ENCODE results near the gene ABL2.

The ABL2 gene

GRCh38 chr1:179137617-179138255, 91.7 kb downstream of the ABL2 start:
- no peak for TF ChIP-seq GATA3 (IDR thresholded peaks at IDR 0.05; ENCODE audit: low read depth, low read length)
- no peak for TF ChIP-seq GATA2 (IDR thresholded peaks at IDR 0.05; ENCODE audit: low read depth, low read length)

- no peak for TF ChIP-seq GATA2 (IDR thresholded peaks at IDR 0.05; ENCODE audit: low read depth, low read length)
- no peak for TF ChIP-seq GATA3 (IDR thresholded peaks at IDR 0.05; ENCODE audit: low read depth, low read length)
Measured at GRCh38 chr1:179129702-179130473, 99.6 kb downstream of the ABL2 start.

GRCh38 chr1:179128520-179128919, 101.0 kb downstream of the ABL2 start:
- TF ChIP-seq GATA3 (IDR thresholded peaks at IDR 0.05; ENCODE audit: low read depth, low read length) (no peak), GATA2 (IDR thresholded peaks at IDR 0.05; ENCODE audit: low read depth, low read length) (no peak)

- TF ChIP-seq GATA2 (IDR thresholded peaks at IDR 0.05; ENCODE audit: low read depth, low read length) (no peak), GATA3 (IDR thresholded peaks at IDR 0.05; ENCODE audit: low read depth, low read length) (no peak)
Measured at GRCh38 chr1:179127163-179127895, 102.1 kb downstream of the ABL2 start.

DNA sequence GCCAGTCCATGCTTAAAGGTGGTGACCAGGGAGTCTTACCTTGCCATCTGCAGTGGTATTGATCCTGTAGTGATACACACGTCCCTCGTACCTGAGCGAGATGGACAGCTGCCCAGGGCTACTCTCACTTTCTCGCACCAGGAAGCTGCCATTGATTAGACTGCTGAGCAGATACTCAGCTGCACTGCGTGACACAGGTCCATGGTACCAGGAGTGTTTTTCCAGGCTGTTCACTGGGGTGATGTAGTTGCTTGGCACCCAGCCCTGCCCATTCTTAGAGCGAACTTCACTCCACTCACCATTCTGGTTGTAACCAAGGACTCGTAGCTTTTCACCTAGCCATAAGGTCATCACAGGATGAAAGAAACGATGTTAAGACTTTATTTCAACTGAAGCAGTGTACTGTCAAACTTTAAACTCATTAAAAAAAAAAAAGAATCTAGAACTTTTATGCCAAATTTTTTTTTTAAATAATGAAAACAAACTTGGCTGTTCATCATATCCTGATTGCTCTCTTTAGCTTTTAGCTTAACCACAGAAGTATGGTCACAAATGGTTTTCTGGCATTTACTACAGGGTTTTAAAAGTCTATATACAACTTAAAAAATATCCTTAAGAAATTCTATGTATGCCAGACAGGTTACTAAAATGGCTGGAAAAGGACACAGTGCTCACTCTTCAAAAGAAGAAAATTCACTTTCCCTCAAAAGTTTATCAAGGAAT, 103.0 kb downstream of the ABL2 start:
- TF ChIP-seq GATA2 (IDR thresholded peaks at IDR 0.05; ENCODE audit: low read depth, low read length) (no peak), GATA3 (IDR thresholded peaks at IDR 0.05; ENCODE audit: low read depth, low read length) (no peak)

DNA sequence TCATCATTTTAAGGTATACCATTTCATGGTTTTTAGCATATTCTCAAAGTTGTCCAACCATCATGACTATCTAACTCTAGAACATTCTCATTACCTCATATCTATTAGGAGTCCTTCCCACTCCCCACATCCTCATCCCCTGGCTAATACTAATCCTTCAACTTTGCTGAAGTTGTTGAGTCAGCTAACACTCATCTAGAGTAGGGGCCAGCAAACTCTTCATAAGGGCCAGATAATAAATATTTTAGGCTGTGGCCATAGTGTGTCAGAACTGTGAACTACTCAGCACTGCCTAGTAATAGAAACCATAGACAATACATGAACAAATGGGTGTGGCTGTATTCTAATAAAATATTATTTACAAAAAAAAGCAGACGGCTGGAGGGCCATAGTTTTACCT, 104.6 kb downstream of the ABL2 start:
- TF ChIP-seq GATA3 (IDR thresholded peaks at IDR 0.05; ENCODE audit: low read depth, low read length) (no peak), GATA2 (IDR thresholded peaks at IDR 0.05; ENCODE audit: low read depth, low read length) (no peak)

GRCh38 chr1:179121159-179121938, 108.1 kb downstream of the ABL2 start:
- TF ChIP-seq GATA2 (IDR thresholded peaks at IDR 0.05; ENCODE audit: low read depth, low read length), result no peak

GRCh38 chr1:179120736-179121135, 108.7 kb downstream of the ABL2 start:
- TF ChIP-seq GATA2 (IDR thresholded peaks at IDR 0.05; ENCODE audit: low read depth, low read length) (no peak), GATA3 (IDR thresholded peaks at IDR 0.05; ENCODE audit: low read depth, low read length) (no peak)

DNA sequence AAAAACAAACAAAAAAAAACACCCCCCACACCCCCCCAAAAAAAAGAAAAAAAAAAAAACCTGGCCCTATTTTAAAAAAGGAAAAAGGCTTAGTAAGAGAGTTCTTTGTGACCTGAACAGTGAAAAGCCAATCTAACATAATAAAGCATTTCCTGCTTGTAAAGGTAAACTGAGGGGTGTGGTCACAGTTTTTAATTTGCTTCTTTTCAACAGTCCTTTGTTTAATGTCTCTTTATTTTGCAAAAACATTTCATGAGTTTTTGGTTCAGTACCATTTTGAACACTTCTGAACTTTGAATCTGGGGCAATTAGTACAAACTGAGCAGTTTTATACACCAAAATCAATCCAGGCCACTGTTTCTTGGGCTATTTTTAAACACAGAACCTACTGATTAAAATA, 110.0 kb downstream of the ABL2 start:
- no peak for TF ChIP-seq GATA3 (IDR thresholded peaks at IDR 0.05; ENCODE audit: low read depth, low read length)
- no peak for TF ChIP-seq GATA2 (IDR thresholded peaks at IDR 0.05; ENCODE audit: low read depth, low read length)

- no peak for TF ChIP-seq GATA3 (IDR thresholded peaks at IDR 0.05; ENCODE audit: low read depth, low read length)
Measured at GRCh38 chr1:179115181-179115580, 114.3 kb downstream of the ABL2 start.

DNA sequence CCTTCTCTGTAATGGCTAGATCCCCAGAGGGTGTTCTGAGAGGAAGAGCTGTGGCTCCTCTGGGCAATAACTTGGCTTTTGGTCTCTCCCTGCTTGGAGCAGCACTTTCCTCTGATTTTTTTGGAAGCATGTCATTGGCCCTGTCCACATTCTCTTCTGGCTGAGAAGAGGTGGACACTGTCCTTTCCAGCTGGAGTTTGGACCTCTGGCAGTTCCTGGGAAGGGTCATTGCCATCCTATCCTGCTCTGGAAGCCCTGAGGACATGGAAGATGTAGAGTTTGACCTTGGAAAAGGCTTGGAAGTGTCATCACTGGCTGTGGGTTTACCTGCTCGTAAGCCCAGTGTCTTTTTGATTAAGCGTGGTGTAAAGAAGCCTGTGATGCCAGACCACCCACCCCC, 120.8 kb downstream of the ABL2 start:
- no peak for TF ChIP-seq GATA3 (IDR thresholded peaks at IDR 0.05; ENCODE audit: low read depth, low read length)
- no peak for TF ChIP-seq GATA2 (IDR thresholded peaks at IDR 0.05; ENCODE audit: low read depth, low read length)

GRCh38 chr1:179107706-179108629, 121.5 kb downstream of the ABL2 start:
- TF ChIP-seq GATA3 (IDR thresholded peaks at IDR 0.05; ENCODE audit: low read depth, low read length) (peak; percentile 75), GATA2 (IDR thresholded peaks at IDR 0.05; ENCODE audit: low read depth, low read length) (peak; percentile 96)

All from SH-SY5Y (cell line).